Endodermal cell (in vitro differentiated cells): Measurements from ENCODE around the gene MANBA. TPM values are rescaled to one million over a fixed set of nuclear protein-coding genes. Genes with fewer than 3 reads are reported as not detected.

Experiments
- DNase-seq: peaks from one replicate; pipeline ENCODE4 v3.0.0-alpha.2; 2017
- H3K27ac ChIP-seq: 2 replicates; pipeline ENCODE4 v1.5.1; 2013; ENCODE audit warnings: mild to moderate bottlenecking, low read depth, low read length, moderate library complexity
- H3K27me3 ChIP-seq: 2 replicates; pipeline ENCODE4 v1.6.1; 2013; ENCODE audit warnings: mild to moderate bottlenecking, low read length, moderate library complexity; ENCODE audit not compliant: insufficient read depth, control insufficient read depth, poor library complexity, severe bottlenecking
- H3K36me3 ChIP-seq: 2 replicates; pipeline ENCODE4 v1.7.0; 2013; ENCODE audit warnings: mild to moderate bottlenecking, low read length, moderate library complexity; ENCODE audit not compliant: control insufficient read depth, insufficient read depth
- H3K4me1 ChIP-seq: one replicate; pipeline ENCODE4 v1.7.0; 2013; ENCODE audit warnings: low read length; ENCODE audit not compliant: control insufficient read depth, insufficient read depth
- H3K4me3 ChIP-seq: 2 replicates; pipeline ENCODE4 v1.5.1; 2013; ENCODE audit warnings: mild to moderate bottlenecking, low read length, moderate library complexity
- H3K9ac ChIP-seq: 2 replicates; pipeline ENCODE4 v1.6.1; 2013; ENCODE audit warnings: mild to moderate bottlenecking, low read length, moderate library complexity; ENCODE audit not compliant: poor library complexity, severe bottlenecking; ENCODE audit errors: extremely low read depth
- H3K9me3 ChIP-seq: 2 replicates; pipeline ENCODE4 v1.6.1; 2013; ENCODE audit warnings: mild to moderate bottlenecking, low read length, moderate library complexity; ENCODE audit not compliant: control insufficient read depth
- H3K27ac Mint-ChIP-seq: 2 replicates; pipeline ENCODE4 v1.8.0; 2020; ENCODE audit warnings: mixed read lengths
- H3K27me3 Mint-ChIP-seq: 2 replicates; pipeline ENCODE4 v1.8.0; 2021; ENCODE audit warnings: mild to moderate bottlenecking, mixed read lengths; ENCODE audit not compliant: insufficient read depth
- H3K36me3 Mint-ChIP-seq: 2 replicates; pipeline ENCODE4 v1.8.0; 2020; ENCODE audit warnings: low read depth, mixed read lengths
- H3K4me1 Mint-ChIP-seq: 2 replicates; pipeline ENCODE4 v1.8.0; 2020; ENCODE audit warnings: mixed read lengths
- H3K4me3 Mint-ChIP-seq: 2 replicates; pipeline ENCODE4 v1.8.0; 2020; ENCODE audit warnings: mild to moderate bottlenecking, moderate library complexity, mixed read lengths
- H3K9me3 Mint-ChIP-seq: 2 replicates; pipeline ENCODE4 v1.8.0; 2020; ENCODE audit warnings: mild to moderate bottlenecking, mixed read lengths
- CTCF ChIP-seq: fragments of 200-600 bp; sonication (generic); conservative IDR thresholded peaks from 2 replicates; pipeline ENCODE4 v1.5.0; 2021; ENCODE audit warnings: antibody characterized with exemption, mild to moderate bottlenecking
- WGBS, 2 experiments: methylation state at CpG; one replicate each; pipeline versions ENCODE4 v1.1.5 to v1.1.7; 2013; ENCODE audit warnings: missing lambda C conversion rate in 2 of 2, mixed read lengths in 1 of 2; ENCODE audit not compliant: insufficient coverage in 1 of 2, insufficient read length in 1 of 2; 5-methylcytosine and 5-hydroxymethylcytosine counted together
- total RNA-seq, 2 donors: library from RNA; stranded (reverse); fragmentation: NEBNext Ultra II Directional in 1 of 2; extraction: Animal tissue kit (Norgen Biotek cat#: 25700) in 1 of 2; gene quantifications; 2 replicates in 1 of 2; 3 replicates in 1 of 2; pipeline ENCODE4 v1.2.1, GENCODE V29; 2021

The MANBA gene
- total RNA-seq, 2 donors from 2014 or later: 30.4 to 32.0 TPM

GRCh38 chr4:102612210-102612609 lies 148.6 kb downstream of the MANBA start:
- H3K9ac ChIP-seq: no peak overlapping the region
- H3K9me3 Mint-ChIP-seq: no peaks in the 10 kb centered on the region
- no peak for TF ChIP-seq CTCF
- H3K27ac Mint-ChIP-seq: no peak overlapping the region
- H3K4me3 Mint-ChIP-seq: no peak overlapping the region
- peaks cover 9% of the 10 kb centered on the region for H3K36me3 ChIP-seq
- no peak for DNase-seq
- H3K27me3 Mint-ChIP-seq: no peaks in the 10 kb centered on the region
- 91 to 94% methylated on average over 2 of the region's 2 CpGs for WGBS, 2 experiments
- H3K27me3 ChIP-seq: no peaks in the 10 kb centered on the region
- no peaks in the 10 kb centered on the region for H3K4me1 ChIP-seq
- H3K4me3 ChIP-seq: no peak overlapping the region
- H3K27ac ChIP-seq: no peak overlapping the region
- H3K4me1 Mint-ChIP-seq: peaks cover 4% of the 10 kb centered on the region
- no peaks in the 10 kb centered on the region for H3K9me3 ChIP-seq
- H3K36me3 Mint-ChIP-seq: peaks cover 11% of the 10 kb centered on the region

GRCh38 chr4:102610476-102610875 lies 150.3 kb downstream of the MANBA start:
- H3K9ac ChIP-seq: no peak overlapping the region
- DNase-seq: no peak
- no peaks in the 10 kb centered on the region for H3K27me3 Mint-ChIP-seq
- no peak for TF ChIP-seq CTCF
- H3K27ac ChIP-seq: no peak overlapping the region
- H3K9me3 Mint-ChIP-seq: no peaks in the 10 kb centered on the region
- H3K36me3 ChIP-seq: peaks cover 9% of the 10 kb centered on the region
- peaks cover 11% of the 10 kb centered on the region for H3K36me3 Mint-ChIP-seq
- H3K4me3 Mint-ChIP-seq: no peak overlapping the region
- 89 to 92% methylated on average over 3 of the region's 3 CpGs for WGBS, 2 experiments
- no peaks in the 10 kb centered on the region for H3K4me1 ChIP-seq
- no peaks in the 10 kb centered on the region for H3K9me3 ChIP-seq
- H3K27ac Mint-ChIP-seq: no peak overlapping the region
- H3K4me1 Mint-ChIP-seq: peaks cover 4% of the 10 kb centered on the region
- H3K4me3 ChIP-seq: no peak overlapping the region
- no peaks in the 10 kb centered on the region for H3K27me3 ChIP-seq

GRCh38 chr4:102610007-102610406 lies 150.8 kb downstream of the MANBA start:
- H3K9ac ChIP-seq: no peak overlapping the region
- H3K27ac ChIP-seq: no peak overlapping the region
- H3K27me3 ChIP-seq: no peaks in the 10 kb centered on the region
- Mint-ChIP-seq H3K27ac (no peak overlapping the region), H3K36me3 (peaks cover 11% of the 10 kb centered on the region), H3K27me3 (no peaks in the 10 kb centered on the region), H3K9me3 (no peaks in the 10 kb centered on the region), H3K4me1 (peaks cover 4% of the 10 kb centered on the region), H3K4me3 (no peak overlapping the region)
- no peaks in the 10 kb centered on the region for H3K4me1 ChIP-seq
- no peaks in the 10 kb centered on the region for H3K9me3 ChIP-seq
- DNase-seq: no peak
- no peak overlapping the region for H3K4me3 ChIP-seq
- TF ChIP-seq CTCF: no peak
- peaks cover 9% of the 10 kb centered on the region for H3K36me3 ChIP-seq
